Activated T-cell treated with anti-CD3 and anti-CD28 coated beads, Interleukin-2, amount 50 U/mL, for 24 hours (primary cell): ENCODE data around the gene BCAN.
"Not testable (repeated sequence)": the region's sequence is repeated elsewhere in the genome, so short reads cannot be mapped to it uniquely, and the experiment has no call there.

Source experiments
- DNase-seq: peaks from one replicate; pipeline ENCODE4 v3.0.0-alpha.2; 2020
- H3K27ac Mint-ChIP-seq: 2 replicates; pipeline ENCODE4 v1.8.0; 2020; ENCODE audit warnings: mild to moderate bottlenecking, mixed read lengths
- H3K27me3 Mint-ChIP-seq: 2 replicates; pipeline ENCODE4 v1.8.0; 2020; ENCODE audit warnings: mixed read lengths
- H3K36me3 Mint-ChIP-seq: 2 replicates; pipeline ENCODE4 v1.8.0; 2020; ENCODE audit warnings: low read depth, mixed read lengths
- H3K4me1 Mint-ChIP-seq: 2 replicates; pipeline ENCODE4 v1.8.0; 2020; ENCODE audit warnings: low read depth, mixed read lengths
- H3K4me3 Mint-ChIP-seq: 2 replicates; pipeline ENCODE4 v1.8.0; 2020; ENCODE audit warnings: mild to moderate bottlenecking, moderate library complexity, mixed read lengths
- H3K9me3 Mint-ChIP-seq: 2 replicates; pipeline ENCODE4 v1.8.0; 2020; ENCODE audit warnings: mixed read lengths

BCAN gene

GRCh38 chr1:156626079-156626438 is 15.9 kb upstream of the BCAN start:
- no peak for DNase-seq
- no peak overlapping the region for H3K27ac Mint-ChIP-seq
- no peak overlapping the region for H3K4me3 Mint-ChIP-seq
- H3K4me1 Mint-ChIP-seq = peaks cover 12% of the 10 kb centered on the region
- no peaks in the 10 kb centered on the region for H3K36me3 Mint-ChIP-seq
- H3K27me3 Mint-ChIP-seq = peaks cover 71% of the 10 kb centered on the region
- no peaks in the 10 kb centered on the region for H3K9me3 Mint-ChIP-seq

- no peak overlapping the region for H3K27ac Mint-ChIP-seq
- H3K27me3 Mint-ChIP-seq = peaks cover 70% of the 10 kb centered on the region
- no peaks in the 10 kb centered on the region for H3K36me3 Mint-ChIP-seq
- H3K4me1 Mint-ChIP-seq = peaks cover 12% of the 10 kb centered on the region
- no peaks in the 10 kb centered on the region for H3K9me3 Mint-ChIP-seq
- DNase-seq = no peak
- no peak overlapping the region for H3K4me3 Mint-ChIP-seq
Measured at GRCh38 chr1:156627313-156627880, 14.5 kb upstream of the BCAN start.

GRCh38 chr1:156629823-156630449 is 12.0 kb upstream of the BCAN start:
- Mint-ChIP-seq H3K27me3 (peaks cover 68% of the 10 kb centered on the region), H3K27ac (no peak overlapping the region), H3K4me1 (peaks cover 9% of the 10 kb centered on the region), H3K9me3 (no peaks in the 10 kb centered on the region), H3K36me3 (no peaks in the 10 kb centered on the region), H3K4me3 (no peak overlapping the region)
- no peak for DNase-seq

- not testable (repeated sequence) for H3K36me3 Mint-ChIP-seq, H3K4me3 Mint-ChIP-seq, DNase-seq, H3K9me3 Mint-ChIP-seq, H3K4me1 Mint-ChIP-seq, H3K27ac Mint-ChIP-seq
- H3K27me3 Mint-ChIP-seq = peaks cover 66% of the 10 kb centered on the region
Measured at GRCh38 chr1:156631152-156631551, 10.8 kb upstream of the BCAN start.

- Mint-ChIP-seq H3K27me3 (peaks cover 66% of the 10 kb centered on the region), H3K9me3 (no peaks in the 10 kb centered on the region), H3K36me3 (no peaks in the 10 kb centered on the region), H3K4me3 (no peak overlapping the region), H3K4me1 (no peaks in the 10 kb centered on the region), H3K27ac (no peak overlapping the region)
- DNase-seq = no peak
Measured at GRCh38 chr1:156632355-156632754, 9.6 kb upstream of the BCAN start.

- Mint-ChIP-seq H3K9me3 (no peaks in the 10 kb centered on the region), H3K4me3 (no peak overlapping the region), H3K4me1 (peaks cover 15% of the 10 kb centered on the region), H3K27ac (no peak overlapping the region), H3K36me3 (no peaks in the 10 kb centered on the region), H3K27me3 (peaks cover 78% of the 10 kb centered on the region)
- DNase-seq = no peak
Measured at GRCh38 chr1:156638189-156638985, 3.5 kb upstream of the BCAN start.

- Mint-ChIP-seq H3K4me3 (no peak overlapping the region), H3K27ac (no peak overlapping the region)
Measured at GRCh38 chr1:156639601-156640101, 2.3 kb upstream of the BCAN start.

GRCh38 chr1:156640842-156641706 is 843 bp upstream of the BCAN start:
- Mint-ChIP-seq H3K36me3 (no peaks in the 10 kb centered on the region), H3K27me3 (peaks cover 85% of the 10 kb centered on the region), H3K27ac (no peak overlapping the region), H3K4me1 (peaks cover 20% of the 10 kb centered on the region), H3K4me3 (no peak overlapping the region), H3K9me3 (no peaks in the 10 kb centered on the region)
- no peak for DNase-seq

More at GRCh38 chr1:156639601-156640101, 2.3 kb upstream of the BCAN start:
- no peak for DNase-seq
- Mint-ChIP-seq H3K27me3 (peaks cover 81% of the 10 kb centered on the region), H3K4me1 (peaks cover 20% of the 10 kb centered on the region), H3K9me3 (no peaks in the 10 kb centered on the region), H3K36me3 (no peaks in the 10 kb centered on the region)

- peak overlapping the region; percentile 19 for H3K4me3 Mint-ChIP-seq
- no peaks in the 10 kb centered on the region for H3K9me3 Mint-ChIP-seq
- no peaks in the 10 kb centered on the region for H3K36me3 Mint-ChIP-seq
- H3K4me1 Mint-ChIP-seq = peaks cover 20% of the 10 kb centered on the region
- no peak for DNase-seq
- no peak overlapping the region for H3K27ac Mint-ChIP-seq
- H3K27me3 Mint-ChIP-seq = peaks cover 89% of the 10 kb centered on the region
Measured at GRCh38 chr1:156642265-156643048, 540 bp downstream of the BCAN start.

GRCh38 chr1:156643049-156643777 is 1.3 kb downstream of the BCAN start:
- Mint-ChIP-seq H3K4me1 (peaks cover 20% of the 10 kb centered on the region), H3K27me3 (peaks cover 91% of the 10 kb centered on the region), H3K36me3 (no peaks in the 10 kb centered on the region), H3K27ac (no peak overlapping the region), H3K9me3 (no peaks in the 10 kb centered on the region), H3K4me3 (no peak overlapping the region)
- no peak for DNase-seq

- Mint-ChIP-seq H3K36me3 (no peaks in the 10 kb centered on the region), H3K4me3 (no peak overlapping the region), H3K27ac (no peak overlapping the region), H3K9me3 (no peaks in the 10 kb centered on the region), H3K27me3 (peaks cover 90% of the 10 kb centered on the region), H3K4me1 (peaks cover 20% of the 10 kb centered on the region)
- DNase-seq = no peak
Measured at GRCh38 chr1:156643778-156644092, 1.8 kb downstream of the BCAN start.

GRCh38 chr1:156644146-156644545 is 2.2 kb downstream of the BCAN start:
- DNase-seq = no peak
- H3K27ac Mint-ChIP-seq = no peak overlapping the region
- H3K4me3 Mint-ChIP-seq = no peak overlapping the region
- peaks cover 90% of the 10 kb centered on the region for H3K27me3 Mint-ChIP-seq
- H3K9me3 Mint-ChIP-seq = no peaks in the 10 kb centered on the region
- no peaks in the 10 kb centered on the region for H3K36me3 Mint-ChIP-seq
- H3K4me1 Mint-ChIP-seq = peaks cover 20% of the 10 kb centered on the region

GRCh38 chr1:156644640-156645039 is 2.7 kb downstream of the BCAN start:
- no peak overlapping the region for H3K4me3 Mint-ChIP-seq

More at GRCh38 chr1:156644640-156645039, 2.7 kb downstream of the BCAN start:
- no peak overlapping the region for H3K27ac Mint-ChIP-seq
- DNase-seq = no peak
- no peaks in the 10 kb centered on the region for H3K36me3 Mint-ChIP-seq
- H3K4me1 Mint-ChIP-seq = peaks cover 20% of the 10 kb centered on the region
- no peaks in the 10 kb centered on the region for H3K9me3 Mint-ChIP-seq
- H3K27me3 Mint-ChIP-seq = peaks cover 90% of the 10 kb centered on the region
